HEK293 (cell line): ENCODE measurements around the gene POLR2E.

Source experiments
- BCL11B ChIP-seq: fragments of 450-650 bp; formaldehyde crosslinking; IDR thresholded peaks from 2 replicates; pipeline ENCODE4 v1.5.1; 2016; ENCODE audit warnings: low read depth, missing biosample characterization, missing genetic modification characterization
- GLI2 ChIP-seq: fragments of 450-650 bp; formaldehyde crosslinking; IDR thresholded peaks from 2 replicates; pipeline ENCODE4; 2017; ENCODE audit warnings: missing biosample characterization, missing genetic modification characterization, low read depth, borderline replicate concordance
- KLF1 ChIP-seq: fragments of 450-650 bp; formaldehyde crosslinking; IDR thresholded peaks from 2 replicates; pipeline ENCODE4 v1.5.1; 2016; ENCODE audit warnings: missing biosample characterization, missing genetic modification characterization
- MYNN ChIP-seq: fragments of 450-650 bp; formaldehyde crosslinking; IDR thresholded peaks from 2 replicates; pipeline ENCODE4 v1.5.1; 2016; ENCODE audit warnings: missing biosample characterization, missing genetic modification characterization, borderline replicate concordance
- ZNF157 ChIP-seq: fragments of 450-650 bp; formaldehyde crosslinking; IDR thresholded peaks from 2 replicates; pipeline ENCODE4 v1.5.1; 2016; ENCODE audit warnings: missing biosample characterization, missing genetic modification characterization
- ZNF423 ChIP-seq: fragments of 450-650 bp; formaldehyde crosslinking; IDR thresholded peaks from 2 replicates; pipeline ENCODE4 v1.5.1; 2016; ENCODE audit warnings: missing biosample characterization, missing genetic modification characterization
- ZNF561 ChIP-seq: fragments of 450-650 bp; IDR thresholded peaks from 2 replicates; pipeline ENCODE4 v1.5.1; 2018; ENCODE audit warnings: missing biosample characterization, missing genetic modification characterization, borderline replicate concordance
- ZNF660 ChIP-seq: fragments of 450-650 bp; IDR thresholded peaks from 2 replicates; pipeline ENCODE4 v1.5.1; 2018; ENCODE audit warnings: missing biosample characterization, mild to moderate bottlenecking, missing genetic modification characterization
- ZNF707 ChIP-seq: fragments of 450-650 bp; formaldehyde crosslinking; IDR thresholded peaks from 2 replicates; pipeline ENCODE4 v1.5.1; 2016; ENCODE audit warnings: missing biosample characterization, missing genetic modification characterization
- TF ChIP-seq, protein P1 (sequence below): fragments of 450-650 bp; formaldehyde crosslinking; IDR thresholded peaks from 2 replicates; pipeline ENCODE4 v1.5.1; 2016; ENCODE audit warnings: missing biosample characterization, missing genetic modification characterization
- TF ChIP-seq, protein P2 (sequence below): fragments of 450-650 bp; formaldehyde crosslinking; conservative IDR thresholded peaks from 2 replicates; pipeline ENCODE4 v1.5.1; 2016; ENCODE audit warnings: low read depth, missing biosample characterization, missing genetic modification characterization

DNA sequence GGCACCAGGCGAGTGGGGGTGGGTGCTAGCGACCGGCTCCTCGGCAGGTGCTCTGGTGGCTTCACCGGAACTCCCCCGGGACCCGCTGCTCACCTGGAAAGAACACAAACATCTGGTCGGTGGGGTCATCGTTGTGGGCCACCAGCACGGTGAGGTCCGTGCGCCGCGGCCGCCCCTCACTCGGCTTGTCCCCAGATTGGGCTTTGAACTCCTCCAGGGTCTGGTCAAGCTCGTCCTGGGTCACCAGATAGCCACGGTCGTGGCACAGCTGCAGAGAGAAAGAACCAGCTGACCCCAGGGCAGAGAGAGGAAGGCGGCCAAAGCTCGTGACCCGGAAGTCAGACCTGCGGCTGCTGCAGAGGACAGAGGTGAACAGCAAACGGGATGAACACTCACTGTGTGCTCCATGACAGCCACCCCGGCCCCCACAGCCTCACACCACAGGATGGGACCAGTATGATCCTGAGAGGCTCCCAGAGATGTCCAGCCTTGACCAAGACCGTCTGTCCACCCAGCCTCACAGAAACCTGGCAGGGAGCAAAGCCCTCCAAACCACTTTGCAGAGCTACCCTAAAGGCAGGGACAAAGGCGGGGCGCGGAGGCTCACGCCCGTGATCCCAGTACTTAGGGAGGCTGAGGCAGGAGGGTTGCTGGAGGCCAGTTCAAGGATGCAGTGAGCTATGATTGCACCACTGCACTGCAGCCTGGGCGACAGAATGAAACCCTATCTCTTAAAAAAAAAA, 1.2 kb downstream of the POLR2E start:
- no peak for TF ChIP-seq BCL11B (tag by site-specific recombination)
- TF ChIP-seq ZNF423 (tag by site-specific recombination), result no peak
- TF ChIP-seq ZNF157 (tag by site-specific recombination), result no peak
- no peak for TF ChIP-seq KLF1 (tag by site-specific recombination)
- TF ChIP-seq, protein P1, sequence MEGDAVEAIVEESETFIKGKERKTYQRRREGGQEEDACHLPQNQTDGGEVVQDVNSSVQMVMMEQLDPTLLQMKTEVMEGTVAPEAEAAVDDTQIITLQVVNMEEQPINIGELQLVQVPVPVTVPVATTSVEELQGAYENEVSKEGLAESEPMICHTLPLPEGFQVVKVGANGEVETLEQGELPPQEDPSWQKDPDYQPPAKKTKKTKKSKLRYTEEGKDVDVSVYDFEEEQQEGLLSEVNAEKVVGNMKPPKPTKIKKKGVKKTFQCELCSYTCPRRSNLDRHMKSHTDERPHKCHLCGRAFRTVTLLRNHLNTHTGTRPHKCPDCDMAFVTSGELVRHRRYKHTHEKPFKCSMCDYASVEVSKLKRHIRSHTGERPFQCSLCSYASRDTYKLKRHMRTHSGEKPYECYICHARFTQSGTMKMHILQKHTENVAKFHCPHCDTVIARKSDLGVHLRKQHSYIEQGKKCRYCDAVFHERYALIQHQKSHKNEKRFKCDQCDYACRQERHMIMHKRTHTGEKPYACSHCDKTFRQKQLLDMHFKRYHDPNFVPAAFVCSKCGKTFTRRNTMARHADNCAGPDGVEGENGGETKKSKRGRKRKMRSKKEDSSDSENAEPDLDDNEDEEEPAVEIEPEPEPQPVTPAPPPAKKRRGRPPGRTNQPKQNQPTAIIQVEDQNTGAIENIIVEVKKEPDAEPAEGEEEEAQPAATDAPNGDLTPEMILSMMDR (tag by site-specific recombination), result no peak
- no peak for TF ChIP-seq ZNF561
- TF ChIP-seq ZNF707 (tag by site-specific recombination), result no peak
- TF ChIP-seq, protein P2, sequence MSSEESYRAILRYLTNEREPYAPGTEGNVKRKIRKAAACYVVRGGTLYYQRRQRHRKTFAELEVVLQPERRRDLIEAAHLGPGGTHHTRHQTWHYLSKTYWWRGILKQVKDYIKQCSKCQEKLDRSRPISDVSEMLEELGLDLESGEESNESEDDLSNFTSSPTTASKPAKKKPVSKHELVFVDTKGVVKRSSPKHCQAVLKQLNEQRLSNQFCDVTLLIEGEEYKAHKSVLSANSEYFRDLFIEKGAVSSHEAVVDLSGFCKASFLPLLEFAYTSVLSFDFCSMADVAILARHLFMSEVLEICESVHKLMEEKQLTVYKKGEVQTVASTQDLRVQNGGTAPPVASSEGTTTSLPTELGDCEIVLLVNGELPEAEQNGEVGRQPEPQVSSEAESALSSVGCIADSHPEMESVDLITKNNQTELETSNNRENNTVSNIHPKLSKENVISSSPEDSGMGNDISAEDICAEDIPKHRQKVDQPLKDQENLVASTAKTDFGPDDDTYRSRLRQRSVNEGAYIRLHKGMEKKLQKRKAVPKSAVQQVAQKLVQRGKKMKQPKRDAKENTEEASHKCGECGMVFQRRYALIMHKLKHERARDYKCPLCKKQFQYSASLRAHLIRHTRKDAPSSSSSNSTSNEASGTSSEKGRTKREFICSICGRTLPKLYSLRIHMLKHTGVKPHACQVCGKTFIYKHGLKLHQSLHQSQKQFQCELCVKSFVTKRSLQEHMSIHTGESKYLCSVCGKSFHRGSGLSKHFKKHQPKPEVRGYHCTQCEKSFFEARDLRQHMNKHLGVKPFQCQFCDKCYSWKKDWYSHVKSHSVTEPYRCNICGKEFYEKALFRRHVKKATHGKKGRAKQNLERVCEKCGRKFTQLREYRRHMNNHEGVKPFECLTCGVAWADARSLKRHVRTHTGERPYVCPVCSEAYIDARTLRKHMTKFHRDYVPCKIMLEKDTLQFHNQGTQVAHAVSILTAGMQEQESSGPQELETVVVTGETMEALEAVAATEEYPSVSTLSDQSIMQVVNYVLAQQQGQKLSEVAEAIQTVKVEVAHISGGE (tag by site-specific recombination), result no peak
- no peak for TF ChIP-seq GLI2 (tag by site-specific recombination)
- no peak for TF ChIP-seq ZNF660 (tag by site-specific recombination)
- TF ChIP-seq MYNN, result no peak
